ENCODE data around the gene HS3ST4. TPM values are rescaled to one million over a fixed set of nuclear protein-coding genes. Genes with fewer than 3 reads are reported as not detected.

Gene HS3ST4
- total and polyA plus RNA-seq, 10 of the 15 experiments (the other 5 are each of a cell fraction or from before 2014, with no cell fraction given) = 0.05 TPM; not detected in 9

GRCh38 chr16:25783226-25783625, 91.5 kb downstream of the HS3ST4 start:
- BruUV-seq (replicated peaks) = no TSS peak
- Histone ChIP-seq H3K4me2 (ENCODE audit: control insufficient read depth, insufficient read depth) (no peak overlapping the region), H3K27me3 (replicated peaks in 1 of 2; ENCODE audit: control insufficient read depth in 2 of 2, insufficient read depth in 2 of 2, low read length in 1 of 2) (no peaks in the 10 kb centered on the region), H3K79me2 (ENCODE audit: control insufficient read depth, insufficient read depth, low read length) (no peaks in the 10 kb centered on the region), H3K9ac (ENCODE audit: control insufficient read depth, insufficient read depth, low read length) (no peak overlapping the region), H3K4me3 (no peak overlapping the region), H4K20me1 (ENCODE audit: control insufficient read depth, insufficient read depth) (no peaks in the 10 kb centered on the region), H3K36me3 (ENCODE audit: control insufficient read depth in 2 of 2, insufficient read depth in 2 of 2, low read length in 1 of 2) (no peaks in the 10 kb centered on the region), H3K9me3 (replicated peaks; ENCODE audit: control insufficient read depth, insufficient read depth, low read length) (no peaks in the 10 kb centered on the region), H2AFZ (ENCODE audit: control insufficient read depth, low read depth, low read length) (no peak overlapping the region), H3K4me1 (ENCODE audit: control insufficient read depth, insufficient read depth, low read length) (no peaks in the 10 kb centered on the region), H3K27ac (ENCODE audit: control insufficient read depth, insufficient read depth) (no peak overlapping the region)
- FAIRE-seq (no peak), DNase-seq (ENCODE audit: low read depth, low spot score) (no peak), ATAC-seq (no peak)
- intact Hi-C loops (cut with micrococcal nuclease; ENCODE audit: unreplicated experiment) (no loop called here), in situ Hi-C loops (cut with MboI) (no loop called here)
- CTCF ChIA-PET = no interaction called here
- POLR2A ChIA-PET = no interaction called here
- SMC1A ChIA-PET (ENCODE audit: uncharacterized antibody, unreplicated experiment) = interaction anchor here (0.6 kb wide), 1 partner anchor 960 kb away, joined by 3 read pairs; no protein-coding TSS in a partner anchor
- RAD21 ChIA-PET (ENCODE audit: unreplicated experiment) = no interaction called here
- TF ChIP-seq IRF4 (IDR thresholded peaks at IDR 0.05; ENCODE audit: low read depth, low read length) (no peak), CREM (IDR thresholded peaks at IDR 0.05; ENCODE audit: low read depth) (no peak), ZNF24 (IDR thresholded peaks at IDR 0.05) (no peak), SREBF1 (IDR thresholded peaks at IDR 0.05; ENCODE audit: low read length) (no peak), POU2F2 (IDR thresholded peaks at IDR 0.05; ENCODE audit: borderline replicate concordance, low read depth, low read length) (no peak), SMC3 (IDR thresholded peaks at IDR 0.05; ENCODE audit: borderline replicate concordance, low read length) (no peak), SMARCA5 (IDR thresholded peaks at IDR 0.05) (no peak)
- 54% methylated on average over 1 of the region's 1 CpG for WGBS (ENCODE audit: insufficient coverage, insufficient replicate concordance, low lambda C conversion rate, missing lambda C conversion rate)

- no peak for TF ChIP-seq IRF4 (IDR thresholded peaks at IDR 0.05; ENCODE audit: low read depth, low read length)
- no peak for TF ChIP-seq FOS (IDR thresholded peaks at IDR 0.05; ENCODE audit: borderline replicate concordance, extremely low read depth, insufficient read length)
- TF ChIP-seq MTA2 (IDR thresholded peaks at IDR 0.05; ENCODE audit: low read depth) = no peak
- TF ChIP-seq TAF1 (IDR thresholded peaks at IDR 0.05; ENCODE audit: borderline replicate concordance, low read depth, low read length) = no peak
- ChIA-PET CTCF (no interaction called here), POLR2A (no interaction called here), RAD21 (ENCODE audit: unreplicated experiment) (no interaction called here), SMC1A (ENCODE audit: uncharacterized antibody, unreplicated experiment) (no interaction called here)
- H3K79me2 ChIP-seq (ENCODE audit: control insufficient read depth, insufficient read depth, low read length) = no peaks in the 10 kb centered on the region
- no peaks in the 10 kb centered on the region for H3K36me3 ChIP-seq (ENCODE audit: control insufficient read depth in 2 of 2, insufficient read depth in 2 of 2, low read length in 1 of 2)
- H3K4me3 ChIP-seq = no peak overlapping the region
- no peaks in the 10 kb centered on the region for H3K9me3 ChIP-seq (replicated peaks; ENCODE audit: control insufficient read depth, insufficient read depth, low read length)
- H4K20me1 ChIP-seq (ENCODE audit: control insufficient read depth, insufficient read depth) = no peaks in the 10 kb centered on the region
- no peaks in the 10 kb centered on the region for H3K4me1 ChIP-seq (ENCODE audit: control insufficient read depth, insufficient read depth, low read length)
- no peak for DNase-seq (ENCODE audit: low read depth, low spot score)
- H3K27ac ChIP-seq (ENCODE audit: control insufficient read depth, insufficient read depth) = no peak overlapping the region
- H2AFZ ChIP-seq (ENCODE audit: control insufficient read depth, low read depth, low read length) = no peak overlapping the region
- BruUV-seq (replicated peaks) = no TSS peak
- no peak overlapping the region for H3K9ac ChIP-seq (ENCODE audit: control insufficient read depth, insufficient read depth, low read length)
- ATAC-seq = no peak
- intact Hi-C loops (cut with micrococcal nuclease; ENCODE audit: unreplicated experiment) = no loop called here
- in situ Hi-C loops (cut with MboI) = no loop called here
- no peak overlapping the region for H3K4me2 ChIP-seq (ENCODE audit: control insufficient read depth, insufficient read depth)
- no peak for FAIRE-seq
- no peaks in the 10 kb centered on the region for H3K27me3 ChIP-seq (replicated peaks in 1 of 2; ENCODE audit: control insufficient read depth in 2 of 2, insufficient read depth in 2 of 2, low read length in 1 of 2)
- 14% methylated on average over 4 of the region's 4 CpGs for WGBS (ENCODE audit: insufficient coverage, insufficient replicate concordance, low lambda C conversion rate, missing lambda C conversion rate)
Measured at GRCh38 chr16:25785361-25785760, 93.6 kb downstream of the HS3ST4 start.

All from GM12878 (cell line).